HG03457 (cell line): ENCODE results near the gene FFAR2.
"Not testable (repeated sequence)": the region's sequence is repeated elsewhere in the genome, so short reads cannot be mapped to it uniquely, and the experiment has no call there.

Source experiments
- ATAC-seq: cut with Tn5 transposase; IDR thresholded peaks from one replicate; pipeline ENCODE4 v1.9.1; 2021; ENCODE audit warnings: moderate number of reproducible peaks; ENCODE audit not compliant: unreplicated experiment

FFAR2 gene

GRCh38 chr19:35454663-35455062 lies 6.6 kb downstream of the FFAR2 start:
- ATAC-seq = no peak

- no peak for ATAC-seq
Observed at GRCh38 chr19:35455616-35456201, 7.7 kb downstream of the FFAR2 start.

GRCh38 chr19:35457173-35457572 lies 9.1 kb downstream of the FFAR2 start:
- ATAC-seq = no peak

GRCh38 chr19:35458192-35458591 lies 10.1 kb downstream of the FFAR2 start:
- no peak for ATAC-seq

GRCh38 chr19:35458731-35459391 lies 10.8 kb downstream of the FFAR2 start:
- ATAC-seq = no peak

- ATAC-seq = no peak
Observed at GRCh38 chr19:35459414-35460082, 11.5 kb downstream of the FFAR2 start.

- ATAC-seq = no peak
Observed at GRCh38 chr19:35460608-35461007, 12.6 kb downstream of the FFAR2 start.

- ATAC-seq = no peak
Observed at GRCh38 chr19:35461060-35461459, 13.0 kb downstream of the FFAR2 start.

GRCh38 chr19:35461788-35462187 lies 13.7 kb downstream of the FFAR2 start:
- not testable (repeated sequence) for ATAC-seq

GRCh38 chr19:35462476-35462953 lies 14.5 kb downstream of the FFAR2 start:
- peak; percentile 45 for ATAC-seq

GRCh38 chr19:35462956-35463355 lies 14.9 kb downstream of the FFAR2 start:
- not testable (repeated sequence) for ATAC-seq

GRCh38 chr19:35466259-35466658 lies 18.2 kb downstream of the FFAR2 start:
- no peak for ATAC-seq

- no peak for ATAC-seq
Observed at GRCh38 chr19:35468637-35469036, 20.6 kb downstream of the FFAR2 start.

- no peak for ATAC-seq
Observed at GRCh38 chr19:35470128-35470527, 22.1 kb downstream of the FFAR2 start.

- ATAC-seq = not testable (repeated sequence)
Observed at GRCh38 chr19:35471075-35471474, 23.0 kb downstream of the FFAR2 start.

GRCh38 chr19:35471946-35472345 lies 23.9 kb downstream of the FFAR2 start:
- ATAC-seq = no peak

GRCh38 chr19:35474104-35474503 lies 26.0 kb downstream of the FFAR2 start:
- no peak for ATAC-seq

GRCh38 chr19:35474594-35474993 lies 26.5 kb downstream of the FFAR2 start:
- not testable (repeated sequence) for ATAC-seq

- no peak for ATAC-seq
Observed at GRCh38 chr19:35476149-35476548, 28.1 kb downstream of the FFAR2 start.

- no peak for ATAC-seq
Observed at GRCh38 chr19:35478794-35479677, 31.0 kb downstream of the FFAR2 start.

- ATAC-seq = no peak
Observed at GRCh38 chr19:35483089-35483488, 35.0 kb downstream of the FFAR2 start.
